IMR-90 (cell line): ENCODE results near the gene PARP12. TPM values are rescaled to one million over a fixed set of nuclear protein-coding genes. Genes with fewer than 3 reads are reported as not detected.

Experiments used
- ATAC-seq: fragments of 200-7000 bp; cut with Tn5 transposase; 2 replicates; pipeline ENCODE4 v1.9.1; 2020; ENCODE audit warnings: low read depth, mild to moderate bottlenecking, moderate library complexity
- BruUV-seq: library from RNA; stranded (reverse); fragments of 400-500 nt; replicated peaks from 2 replicates; lab custom pipeline; 2021; lab: Mats Ljungman, UMichigan
- CTCF ChIA-PET: fragments of 300-600 bp; formaldehyde crosslinking; extraction: SDS; loops from one replicate; lab custom pipeline; 2021; ENCODE audit warnings: antibody characterized with exemption; lab: Yijun Ruan, JAX
- POLR2A ChIA-PET: fragments of 300-600 bp; sonication (Branson Sonifier 250); formaldehyde crosslinking; loops from one replicate; lab custom pipeline; 2022; ENCODE audit warnings: antibody characterized with exemption; ENCODE audit not compliant: unreplicated experiment; lab: Charles Lee
- DNase-seq: peaks from one replicate; pipeline ENCODE4 v3.0.0; 2013
- H2AFZ ChIP-seq: replicated peaks from 2 replicates; pipeline ENCODE3; 2013; ENCODE audit warnings: low read length, mild to moderate bottlenecking; ENCODE audit not compliant: poor library complexity
- H2AK5ac ChIP-seq: 2 replicates; pipeline ENCODE4 v1.6.1; 2013; ENCODE audit warnings: low read depth, low read length, inconsistent platforms
- H2AK9ac ChIP-seq: replicated peaks from 2 replicates; pipeline ENCODE3; 2013; ENCODE audit warnings: mild to moderate bottlenecking, low read depth, low read length, moderate library complexity; ENCODE audit not compliant: poor library complexity
- H2BK120ac ChIP-seq: 2 replicates; pipeline ENCODE4 v1.6.1; 2013; ENCODE audit warnings: low read depth, low read length, inconsistent platforms
- H2BK15ac ChIP-seq: 3 replicates; pipeline ENCODE4 v1.6.1; 2013; ENCODE audit warnings: low read depth, low read length, inconsistent platforms
- H2BK20ac ChIP-seq: 2 replicates; pipeline ENCODE4 v1.6.1; 2013; ENCODE audit warnings: low read depth, mild to moderate bottlenecking, inconsistent platforms, low read length, moderate library complexity
- H2BK5ac ChIP-seq: 2 replicates; pipeline ENCODE4 v1.6.1; 2013; ENCODE audit warnings: mild to moderate bottlenecking, low read depth, low read length, inconsistent platforms; ENCODE audit not compliant: poor library complexity, severe bottlenecking
- H3K14ac ChIP-seq: replicated peaks from 2 replicates; pipeline ENCODE4 v1.6.1; 2013; ENCODE audit warnings: low read depth, low read length, inconsistent platforms
- H3K18ac ChIP-seq: 2 replicates; pipeline ENCODE4 v1.6.1; 2013; ENCODE audit warnings: low read depth, low read length, control low read depth
- H3K23ac ChIP-seq: 2 replicates; pipeline ENCODE4 v1.6.1; 2013; ENCODE audit warnings: low read depth, low read length, inconsistent platforms
- H3K27ac ChIP-seq: 2 replicates; pipeline ENCODE4 v1.5.1; 2013; ENCODE audit warnings: mild to moderate bottlenecking, control low read depth, low read length; ENCODE audit not compliant: insufficient read depth
- H3K27me3 ChIP-seq: 2 replicates; pipeline ENCODE4 v1.6.1; 2013; ENCODE audit warnings: low read length; ENCODE audit not compliant: control insufficient read depth, insufficient read depth
- H3K36me3 ChIP-seq: 2 replicates; pipeline ENCODE4 v1.6.1; 2013; ENCODE audit warnings: low read length, mixed read lengths; ENCODE audit not compliant: control insufficient read depth, insufficient read depth
- H3K4ac ChIP-seq: 2 replicates; pipeline ENCODE4 v1.6.1; 2013; ENCODE audit warnings: low read depth, low read length, inconsistent platforms
- H3K4me1 ChIP-seq: 2 replicates; pipeline ENCODE4 v1.6.1; 2013; ENCODE audit warnings: low read length, mixed read lengths; ENCODE audit not compliant: control insufficient read depth, insufficient read depth
- H3K4me2 ChIP-seq: 2 replicates; pipeline ENCODE4 v1.6.1; 2013; ENCODE audit warnings: low read depth, mild to moderate bottlenecking, control low read depth, low read length, moderate library complexity
- H3K4me3 ChIP-seq: 2 replicates; pipeline ENCODE4 v1.5.1; 2013; ENCODE audit warnings: low read depth, mild to moderate bottlenecking, control low read depth, low read length, moderate library complexity; ENCODE audit not compliant: insufficient read depth
- H3K56ac ChIP-seq: 2 replicates; pipeline ENCODE4 v1.6.1; 2013; ENCODE audit warnings: low read length, inconsistent platforms; ENCODE audit not compliant: insufficient read depth; ENCODE audit errors: extremely low read depth
- H3K79me1 ChIP-seq, 2 experiments: 2 replicates each; pipeline ENCODE4 v1.6.1; 2013; ENCODE audit warnings: low read length in 2 of 2, inconsistent platforms in 1 of 2, low read depth in 1 of 2
- H3K9ac ChIP-seq: 2 replicates; pipeline ENCODE4 v1.6.1; 2013; ENCODE audit warnings: low read depth, low read length, control low read depth
- H3K9me1 ChIP-seq: 2 replicates; pipeline ENCODE4 v1.6.1; 2013; ENCODE audit warnings: low read length, inconsistent platforms; ENCODE audit not compliant: insufficient read depth
- H3K9me3 ChIP-seq: 2 replicates; pipeline ENCODE4 v1.6.1; 2013; ENCODE audit warnings: low read length; ENCODE audit not compliant: control insufficient read depth, insufficient read depth
- H4K20me1 ChIP-seq: 2 replicates; pipeline ENCODE4 v1.6.1; 2013; ENCODE audit warnings: low read length, inconsistent platforms; ENCODE audit not compliant: insufficient read depth
- H4K5ac ChIP-seq: 2 replicates; pipeline ENCODE4 v1.6.1; 2013; ENCODE audit warnings: mild to moderate bottlenecking, low read depth, low read length, control low read depth
- H4K8ac ChIP-seq, 2 experiments: 2 replicates each; pipeline ENCODE4 v1.6.1; 2013; ENCODE audit warnings: low read depth in 2 of 2, low read length in 2 of 2, control low read depth in 1 of 2, inconsistent platforms in 1 of 2
- H4K91ac ChIP-seq: 2 replicates; pipeline ENCODE4 v1.6.1; 2013; ENCODE audit warnings: low read depth, low read length, inconsistent platforms; ENCODE audit not compliant: insufficient read depth
- BHLHE40 ChIP-seq: fragments of 150-350 bp; IDR thresholded peaks from 2 replicates; pipeline ENCODE4 v1.6.1; 2016; ENCODE audit warnings: mild to moderate bottlenecking, low read depth, low read length
- CHD1 ChIP-seq: IDR thresholded peaks from 2 replicates; pipeline ENCODE4 v1.6.1; 2012; ENCODE audit warnings: low read depth, low read length, improper control_type of control experiment
- FOS ChIP-seq: fragments of 150-350 bp; IDR thresholded peaks from 2 replicates; pipeline ENCODE4 v1.6.1; 2016; ENCODE audit warnings: low read depth, low read length
- MAFK ChIP-seq: IDR thresholded peaks from 2 replicates; pipeline ENCODE4 v1.6.1; 2012; ENCODE audit warnings: low read depth, low read length, improper control_type of control experiment
- POLR2A ChIP-seq: IDR thresholded peaks from 2 replicates; pipeline ENCODE4 v1.6.1; 2012; ENCODE audit warnings: mild to moderate bottlenecking, low read depth, low read length
- RAD21 ChIP-seq: IDR thresholded peaks from 2 replicates; pipeline ENCODE4 v1.6.1; 2012; ENCODE audit warnings: low read length, improper control_type of control experiment
- RCOR1 ChIP-seq: IDR thresholded peaks from 2 replicates; pipeline ENCODE4 v1.6.1; 2012; ENCODE audit warnings: mild to moderate bottlenecking, low read length, improper control_type of control experiment; ENCODE audit not compliant: insufficient replicate concordance
- RFX5 ChIP-seq: IDR thresholded peaks from 2 replicates; pipeline ENCODE4 v1.8.0; 2012; ENCODE audit warnings: low read depth, mild to moderate bottlenecking, low read length, moderate library complexity
- SMC3 ChIP-seq: fragments of 150-350 bp; IDR thresholded peaks from 2 replicates; pipeline ENCODE4 v1.6.1; 2016; ENCODE audit warnings: low read depth, mild to moderate bottlenecking, antibody characterized with exemption, low read length, moderate library complexity
- USF2 ChIP-seq: fragments of 150-350 bp; IDR thresholded peaks from 2 replicates; pipeline ENCODE4 v1.6.1; 2017; ENCODE audit warnings: mild to moderate bottlenecking, antibody characterized with exemption, low read length, low read depth
- WGBS, 2 experiments: methylation state at CpG; one replicate each; pipeline versions ENCODE4 v1.1.5 to v1.1.7; 2013; ENCODE audit warnings: missing lambda C conversion rate in 2 of 2; ENCODE audit not compliant: insufficient read length in 1 of 2; ENCODE audit errors: extremely low coverage in 2 of 2; 5-methylcytosine and 5-hydroxymethylcytosine counted together
- dilution Hi-C: fragments of 300-500 bp; cut with HindIII; formaldehyde crosslinking; loops from one replicate; pipeline ENCODE4 v1.14.3; 2018; ENCODE audit warnings: low sequenced_read_pairs; ENCODE audit not compliant: unreplicated experiment
- in situ Hi-C: fragments of 300-500 bp; cut with MboI; formaldehyde crosslinking; loops from 3 replicates; pipeline ENCODE4 v1.14.3; 2019; ENCODE audit warnings: low sequenced_read_pairs, inconsistent platforms, mixed read lengths
- intact Hi-C: fragments of 100-400 bp; cut with micrococcal nuclease; formaldehyde crosslinking; loops from 2 replicates; pipeline ENCODE4 v1.10.0; 2022
- polyA plus RNA-seq, 3 experiments: library from polyadenylated mRNA; depleted of rRNA; stranded (reverse); fragments of >200 nt; gene quantifications; 2 replicates each; pipeline ENCODE4 v1.2.3, GENCODE V29; 2012; ENCODE audit warnings: low replicate concordance in 1 of 3
- total RNA-seq: library from RNA; depleted of rRNA; stranded (reverse); fragments of >200 nt; gene quantifications from 2 replicates; pipeline ENCODE4 v1.2.3, GENCODE V29; 2012
- TF ChIP-seq, protein P1 (sequence below): conservative IDR thresholded peaks from 2 replicates; pipeline ENCODE4 v1.5.1; 2012; ENCODE audit warnings: mild to moderate bottlenecking, low read depth, low read length, improper control_type of control experiment
- TF ChIP-seq, protein P2 (sequence below): fragments of 150-350 bp; IDR thresholded peaks from 2 replicates; pipeline ENCODE4 v1.6.1; 2016; ENCODE audit warnings: low read depth, mild to moderate bottlenecking, low read length, moderate library complexity, borderline replicate concordance

PARP12 gene
- total and polyA plus RNA-seq, 2 of the 4 experiments (the other 2 are of a cell fraction) = 7.2 to 11.3 TPM

DNA sequence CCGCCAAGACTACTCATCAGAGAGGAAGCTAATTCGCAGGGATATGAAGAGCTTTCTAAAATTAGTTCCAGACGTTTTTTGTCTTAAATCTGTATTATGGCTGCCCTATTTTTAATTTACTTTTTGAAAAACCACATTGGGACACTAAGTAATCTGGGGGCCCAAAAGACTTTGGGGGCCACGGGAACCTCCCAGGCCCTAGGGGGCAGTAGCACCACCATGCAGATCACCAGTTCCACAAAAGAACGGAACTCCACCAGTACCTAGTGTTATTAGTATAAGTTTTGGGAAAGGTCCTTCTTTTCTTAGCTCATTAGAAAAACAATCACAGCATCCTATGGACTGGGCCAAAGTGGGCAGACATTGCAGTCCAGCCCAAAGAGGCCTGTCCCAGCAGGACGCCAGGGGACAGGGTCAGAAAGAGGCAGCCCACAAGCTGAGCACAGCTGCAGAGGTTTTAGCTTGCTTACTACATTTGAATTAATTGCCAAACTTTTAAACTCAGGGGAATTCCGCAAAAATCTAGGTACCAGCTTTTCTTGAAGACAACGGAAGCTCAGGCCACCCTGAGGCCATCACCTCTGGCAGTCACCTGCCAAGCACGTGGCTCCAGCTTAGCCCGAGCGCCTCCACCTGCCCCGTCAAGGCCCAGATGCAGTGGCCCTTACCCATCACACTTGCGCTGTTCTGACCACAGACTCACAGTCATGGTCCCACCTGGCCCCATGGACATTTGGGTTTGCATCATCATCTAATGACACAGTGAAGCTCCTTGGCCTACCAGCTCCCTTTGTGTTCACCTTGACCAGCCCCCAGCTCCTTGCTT lies 74.8 kb downstream of the PARP12 start (continued):
- no peak for TF ChIP-seq BHLHE40
- no peak for TF ChIP-seq RAD21

GRCh38 chr7:139985811-139986210 lies 76.9 kb downstream of the PARP12 start:
- Histone ChIP-seq H3K4me1 (peaks cover 2% of the 10 kb centered on the region; the same call in 1 of the 2 replicates), H2AFZ (no peak overlapping the region), H3K4ac (no peak overlapping the region), H3K9me1 (peaks cover 7% of the 10 kb centered on the region; the same call in 1 of the 2 replicates), H2BK120ac (no peak overlapping the region), H3K9me3 (no peaks in the 10 kb centered on the region), H4K5ac (no peak overlapping the region), H4K20me1 (no peaks in the 10 kb centered on the region), H2BK15ac (no peak overlapping the region), H3K4me3 (no peak overlapping the region), H3K9ac (no peak overlapping the region), H2BK20ac (no peak overlapping the region), H3K79me1 (no peaks in the 10 kb centered on the region), H3K56ac (no peak overlapping the region), H3K27ac (no peak overlapping the region), H3K4me2 (no peak overlapping the region), H4K91ac (no peak overlapping the region), H2AK9ac (no peak overlapping the region), H3K18ac (no peak overlapping the region), H3K27me3 (no peaks in the 10 kb centered on the region; the same call in 1 of the 2 replicates), H3K23ac (no peak overlapping the region), H2BK5ac (no peak overlapping the region), H4K8ac (no peak overlapping the region), H3K36me3 (no peaks in the 10 kb centered on the region), H2AK5ac (no peak overlapping the region), H3K14ac (no peak overlapping the region)
- POLR2A ChIA-PET = no interaction called here
- TF ChIP-seq RAD21 (no peak), RFX5 (no peak), POLR2A (no peak), MAFK (no peak), USF2 (no peak), SMC3 (no peak), RCOR1 (no peak), CHD1 (no peak), FOS (no peak)
- TF ChIP-seq, protein P1, sequence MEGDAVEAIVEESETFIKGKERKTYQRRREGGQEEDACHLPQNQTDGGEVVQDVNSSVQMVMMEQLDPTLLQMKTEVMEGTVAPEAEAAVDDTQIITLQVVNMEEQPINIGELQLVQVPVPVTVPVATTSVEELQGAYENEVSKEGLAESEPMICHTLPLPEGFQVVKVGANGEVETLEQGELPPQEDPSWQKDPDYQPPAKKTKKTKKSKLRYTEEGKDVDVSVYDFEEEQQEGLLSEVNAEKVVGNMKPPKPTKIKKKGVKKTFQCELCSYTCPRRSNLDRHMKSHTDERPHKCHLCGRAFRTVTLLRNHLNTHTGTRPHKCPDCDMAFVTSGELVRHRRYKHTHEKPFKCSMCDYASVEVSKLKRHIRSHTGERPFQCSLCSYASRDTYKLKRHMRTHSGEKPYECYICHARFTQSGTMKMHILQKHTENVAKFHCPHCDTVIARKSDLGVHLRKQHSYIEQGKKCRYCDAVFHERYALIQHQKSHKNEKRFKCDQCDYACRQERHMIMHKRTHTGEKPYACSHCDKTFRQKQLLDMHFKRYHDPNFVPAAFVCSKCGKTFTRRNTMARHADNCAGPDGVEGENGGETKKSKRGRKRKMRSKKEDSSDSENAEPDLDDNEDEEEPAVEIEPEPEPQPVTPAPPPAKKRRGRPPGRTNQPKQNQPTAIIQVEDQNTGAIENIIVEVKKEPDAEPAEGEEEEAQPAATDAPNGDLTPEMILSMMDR = no peak
- TF ChIP-seq, protein P2, sequence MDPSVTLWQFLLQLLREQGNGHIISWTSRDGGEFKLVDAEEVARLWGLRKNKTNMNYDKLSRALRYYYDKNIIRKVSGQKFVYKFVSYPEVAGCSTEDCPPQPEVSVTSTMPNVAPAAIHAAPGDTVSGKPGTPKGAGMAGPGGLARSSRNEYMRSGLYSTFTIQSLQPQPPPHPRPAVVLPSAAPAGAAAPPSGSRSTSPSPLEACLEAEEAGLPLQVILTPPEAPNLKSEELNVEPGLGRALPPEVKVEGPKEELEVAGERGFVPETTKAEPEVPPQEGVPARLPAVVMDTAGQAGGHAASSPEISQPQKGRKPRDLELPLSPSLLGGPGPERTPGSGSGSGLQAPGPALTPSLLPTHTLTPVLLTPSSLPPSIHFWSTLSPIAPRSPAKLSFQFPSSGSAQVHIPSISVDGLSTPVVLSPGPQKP = no peak
- 100% methylated on average over 3 of the region's 10 CpGs; no CpG with 5 or more reads in 1 of the 2 experiments for WGBS, 2 experiments
- dilution Hi-C loops = no loop called here
- ATAC-seq (no peak), DNase-seq (no peak)
- in situ Hi-C loops = no loop called here
- intact Hi-C loops = no loop called here
- no TSS peak for BruUV-seq
- CTCF ChIA-PET = interaction anchor here (0.6 to 1.7 kb wide), 2 partner anchors 36 to 213 kb away, joined by 4 read pairs; no protein-coding TSS in a partner anchor
